Measurements from ENCODE around the gene MTNR1B. TPM values are rescaled to one million over a fixed set of nuclear protein-coding genes. Genes with fewer than 3 reads are reported as not detected.

The MTNR1B gene
- polyA plus RNA-seq, 3 donors from 2014 or later, result not detected

DNA sequence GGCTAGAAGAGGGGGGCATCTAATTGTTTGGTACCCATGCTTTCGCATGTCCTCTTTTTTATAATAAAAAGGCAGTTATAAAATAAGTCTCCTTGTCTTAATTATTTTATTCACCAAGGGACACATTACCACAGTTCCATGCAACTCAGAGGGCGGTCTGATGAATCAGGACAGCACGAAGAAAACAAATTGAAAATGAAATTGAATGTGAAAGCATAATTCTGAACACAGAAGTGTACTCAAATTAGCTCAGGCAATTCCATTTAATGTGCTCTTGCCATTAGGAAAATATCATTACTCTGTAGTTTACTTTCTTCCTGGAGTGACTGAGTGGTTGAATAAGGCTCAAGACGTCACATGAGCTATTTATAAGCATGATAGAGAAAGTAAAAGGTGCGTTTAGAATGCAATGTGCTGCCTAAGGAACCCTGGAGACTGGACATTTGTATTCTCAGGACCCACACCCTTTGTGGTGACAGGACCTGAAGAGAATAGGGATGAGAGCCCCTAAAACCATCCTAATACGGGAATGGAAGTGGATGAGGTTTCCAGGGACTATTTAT, 59.6 kb downstream of the MTNR1B start:
- no peaks in the 10 kb centered on the region for H3K36me3 Mint-ChIP-seq
- DNase-seq, result no peak
- no peaks in the 10 kb centered on the region for H3K4me1 Mint-ChIP-seq
- H3K27me3 Mint-ChIP-seq (ENCODE audit: low read depth in 3 of 3), result peaks cover 0 to 2% (median 2%) of the 10 kb centered on the region in 3 donors
- peaks cover 0 to 4% (median 0%) of the 10 kb centered on the region in 6 donors for H3K9me3 Mint-ChIP-seq
- no peak overlapping the region for H3K27ac Mint-ChIP-seq
- H3K4me3 Mint-ChIP-seq, result no peak overlapping the region

- H3K4me1 Mint-ChIP-seq, result no peaks in the 10 kb centered on the region
- DNase-seq, result no peak
- no peak overlapping the region for H3K4me3 Mint-ChIP-seq
- H3K36me3 Mint-ChIP-seq, result no peaks in the 10 kb centered on the region
- H3K27ac Mint-ChIP-seq, result no peak overlapping the region
- peaks cover 0 to 2% (median 0%) of the 10 kb centered on the region in 3 donors for H3K27me3 Mint-ChIP-seq (ENCODE audit: low read depth in 3 of 3)
- H3K9me3 Mint-ChIP-seq, result peaks cover 0 to 4% (median 0%) of the 10 kb centered on the region in 6 donors
Observed at GRCh38 chr11:93031386-93031785, 61.9 kb downstream of the MTNR1B start.

Other genes with a start within 250 kb of the MTNR1B start
- gene SLC36A4, start 228.3 kb downstream of the MTNR1B start, polyA plus RNA-seq, result 10 to 100 TPM; 10.3 to 29.6 (median 15.6) TPM